Measurements from ENCODE around the gene ASTE1.
A peak's percentile ranks its signal among the peaks of the same experiment; 100 is the strongest.
"Not testable (repeated sequence)": the region's sequence is repeated elsewhere in the genome, so short reads cannot be mapped to it uniquely, and the experiment has no call there.

The ASTE1 gene

GRCh38 chr3:131026321-131027151 is at the start of gene ASTE1, which contains the start of gene NEK11:
ASTE1 (minus strand) TSS chr3:131026825; CDS start chr3:131025306, 1,519 bp downstream.
NEK11 (plus strand) TSS chr3:131026877; CDS start chr3:131029709, 2,832 bp downstream.
- peak; percentile 98 to 99 for ATAC-seq

GRCh38 chr3:131075632-131076328 is 49.2 kb upstream of the ASTE1 start:
- ATAC-seq, result no peak

- ATAC-seq, result no peak
These were observed 46.2 kb upstream of the ASTE1 start for GRCh38 chr3:131072845-131073244.

GRCh38 chr3:131072099-131072559 is 45.5 kb upstream of the ASTE1 start:
- ATAC-seq, result no peak

- ATAC-seq, result no peak
These were observed 41.4 kb upstream of the ASTE1 start for GRCh38 chr3:131067983-131068382.

GRCh38 chr3:131053043-131053859 is 26.6 kb upstream of the ASTE1 start:
- no peak for ATAC-seq

GRCh38 chr3:131050001-131050400 is 23.4 kb upstream of the ASTE1 start:
- no peak for ATAC-seq

GRCh38 chr3:131048030-131048429 is 21.4 kb upstream of the ASTE1 start:
- ATAC-seq, result no peak

- no peak for ATAC-seq
These were observed 21.0 kb upstream of the ASTE1 start for GRCh38 chr3:131047582-131047981.

- not testable (repeated sequence) for ATAC-seq
These were observed 15.8 kb upstream of the ASTE1 start for GRCh38 chr3:131042271-131042985.

GRCh38 chr3:131038326-131038725 is 11.7 kb upstream of the ASTE1 start:
- no peak for ATAC-seq

GRCh38 chr3:131036986-131037385 is 10.4 kb upstream of the ASTE1 start:
- no peak for ATAC-seq

- no peak for ATAC-seq
These were observed 9.7 kb upstream of the ASTE1 start for GRCh38 chr3:131036200-131036816.

- ATAC-seq, result peak; percentile 48 to 55
These were observed 7.0 kb upstream of the ASTE1 start for GRCh38 chr3:131033480-131034080.

GRCh38 chr3:131031660-131032059 is 5.0 kb upstream of the ASTE1 start:
- no peak for ATAC-seq

GRCh38 chr3:131028844-131029243 is 2.2 kb upstream of the ASTE1 start:
- no peak for ATAC-seq

GRCh38 chr3:131025539-131025938 is 1.1 kb downstream of the ASTE1 start:
- no peak for ATAC-seq

- no peak for ATAC-seq
These were observed 6.4 kb downstream of the ASTE1 start for GRCh38 chr3:131020122-131020693.

GRCh38 chr3:131018970-131019369 is 7.7 kb downstream of the ASTE1 start:
- ATAC-seq, result no peak

- ATAC-seq, result no peak
These were observed 16.9 kb downstream of the ASTE1 start for GRCh38 chr3:131009698-131010097.

- ATAC-seq, result no peak
These were observed 18.3 kb downstream of the ASTE1 start for GRCh38 chr3:131008326-131008725.
